Ishikawa (cell line): ENCODE data around the gene CFAP61.

ENCODE experiments used
- CEBPB ChIP-seq: IDR thresholded peaks from 2 replicates; pipeline ENCODE4 v1.6.1; 2012
- CREB1 ChIP-seq: IDR thresholded peaks from 2 replicates; pipeline ENCODE4 v1.6.1; 2012; ENCODE audit warnings: low read depth
- EGR1 ChIP-seq: IDR thresholded peaks from 2 replicates; pipeline ENCODE4 v1.6.1; 2012
- EP300 ChIP-seq: IDR thresholded peaks from 2 replicates; pipeline ENCODE4 v1.6.1; 2012; ENCODE audit warnings: borderline replicate concordance
- FOXM1 ChIP-seq: IDR thresholded peaks from 2 replicates; pipeline ENCODE4 v1.6.1; 2012; ENCODE audit warnings: low read depth, borderline replicate concordance
- MAX ChIP-seq: IDR thresholded peaks from 2 replicates; pipeline ENCODE4 v1.6.1; 2012
- NFIC ChIP-seq: IDR thresholded peaks from 2 replicates; pipeline ENCODE4 v1.6.1; 2012
- RAD21 ChIP-seq: IDR thresholded peaks from 2 replicates; pipeline ENCODE4 v1.6.1; 2012; ENCODE audit warnings: low read depth
- REST ChIP-seq: IDR thresholded peaks from 2 replicates; pipeline ENCODE4 v1.6.1; 2012; ENCODE audit warnings: low read depth, mild to moderate bottlenecking
- TAF1 ChIP-seq: IDR thresholded peaks from 2 replicates; pipeline ENCODE4 v1.6.1; 2012; ENCODE audit warnings: low read depth, mild to moderate bottlenecking
- TCF12 ChIP-seq: IDR thresholded peaks from 2 replicates; pipeline ENCODE4 v1.6.1; 2012; ENCODE audit warnings: low read depth
- TEAD4 ChIP-seq: IDR thresholded peaks from 2 replicates; pipeline ENCODE4 v1.6.1; 2012
- USF1 ChIP-seq: IDR thresholded peaks from 2 replicates; pipeline ENCODE4 v1.6.1; 2012
- YY1 ChIP-seq: IDR thresholded peaks from 2 replicates; pipeline ENCODE4 v1.6.1; 2012; ENCODE audit warnings: low read depth
- ZBTB7A ChIP-seq: IDR thresholded peaks from 2 replicates; pipeline ENCODE4 v1.6.1; 2012; ENCODE audit warnings: low read depth

The CFAP61 gene

GRCh38 chr20:20201639-20202038, 149.3 kb downstream of the CFAP61 start:
- TF ChIP-seq TCF12: no peak
- no peak for TF ChIP-seq MAX
- no peak for TF ChIP-seq NFIC
- no peak for TF ChIP-seq TAF1
- no peak for TF ChIP-seq EGR1
- TF ChIP-seq RAD21: no peak
- no peak for TF ChIP-seq FOXM1
- TF ChIP-seq REST: no peak
- no peak for TF ChIP-seq USF1
- TF ChIP-seq YY1: no peak
- no peak for TF ChIP-seq CEBPB
- no peak for TF ChIP-seq CREB1
- TF ChIP-seq TEAD4: no peak
- no peak for TF ChIP-seq EP300
- no peak for TF ChIP-seq ZBTB7A

GRCh38 chr20:20202768-20203167, 150.4 kb downstream of the CFAP61 start:
- TF ChIP-seq USF1: no peak
- no peak for TF ChIP-seq EP300
- no peak for TF ChIP-seq CEBPB
- no peak for TF ChIP-seq TEAD4
- TF ChIP-seq TAF1: no peak
- TF ChIP-seq CREB1: no peak
- no peak for TF ChIP-seq NFIC
- no peak for TF ChIP-seq YY1
- TF ChIP-seq MAX: no peak
- TF ChIP-seq FOXM1: no peak
- TF ChIP-seq EGR1: no peak
- TF ChIP-seq RAD21: no peak
- TF ChIP-seq ZBTB7A: no peak
- TF ChIP-seq REST: no peak
- no peak for TF ChIP-seq TCF12

- TF ChIP-seq EP300: no peak
- no peak for TF ChIP-seq TCF12
- no peak for TF ChIP-seq USF1
- no peak for TF ChIP-seq YY1
- TF ChIP-seq NFIC: no peak
- TF ChIP-seq ZBTB7A: no peak
- no peak for TF ChIP-seq CEBPB
- TF ChIP-seq EGR1: no peak
- TF ChIP-seq TAF1: no peak
- TF ChIP-seq TEAD4: no peak
- TF ChIP-seq REST: no peak
- TF ChIP-seq FOXM1: no peak
Measured at GRCh38 chr20:20203784-20204183, 151.5 kb downstream of the CFAP61 start.

- TF ChIP-seq TEAD4 (no peak), TCF12 (no peak), USF1 (no peak), EP300 (no peak), MAX (no peak), RAD21 (no peak), YY1 (no peak)
Measured at GRCh38 chr20:20204256-20204655, 151.9 kb downstream of the CFAP61 start.
